ENCODE results near the gene MINAR2.

The MINAR2 gene

GRCh38 chr5:129747572-129748407 lies at the start of gene MINAR2:
TSS of gene MINAR2 (plus strand) at chr5:129748094. CDS start at chr5:129748191, 97 bp downstream.
- DNase-seq = no peak

GRCh38 chr5:129698661-129699060 lies 49.2 kb upstream of the MINAR2 start:
- no peak for DNase-seq

GRCh38 chr5:129716235-129716634 lies 31.7 kb upstream of the MINAR2 start:
- DNase-seq = no peak

GRCh38 chr5:129716651-129717050 lies 31.2 kb upstream of the MINAR2 start:
- DNase-seq = no peak

GRCh38 chr5:129717751-129718310 lies 30.1 kb upstream of the MINAR2 start:
- no peak for DNase-seq

- DNase-seq = no peak
Measured at GRCh38 chr5:129718471-129719090, 29.3 kb upstream of the MINAR2 start.

GRCh38 chr5:129724222-129724621 lies 23.7 kb upstream of the MINAR2 start:
- DNase-seq = no peak

- no peak for DNase-seq
Measured at GRCh38 chr5:129724647-129725046, 23.2 kb upstream of the MINAR2 start.

- DNase-seq = no peak
Measured at GRCh38 chr5:129739773-129740172, 8.1 kb upstream of the MINAR2 start.

- no peak for DNase-seq
Measured at GRCh38 chr5:129743541-129744187, 4.2 kb upstream of the MINAR2 start.

- DNase-seq = no peak
Measured at GRCh38 chr5:129745997-129746396, 1.9 kb upstream of the MINAR2 start.

- DNase-seq = no peak
Measured at GRCh38 chr5:129746876-129747275, 1.0 kb upstream of the MINAR2 start.

- no peak for DNase-seq
Measured at GRCh38 chr5:129748913-129749880, 1.3 kb downstream of the MINAR2 start.

- DNase-seq = no peak
Measured at GRCh38 chr5:129760636-129761325, 12.9 kb downstream of the MINAR2 start.

GRCh38 chr5:129763651-129764050 lies 15.8 kb downstream of the MINAR2 start:
- DNase-seq = no peak

GRCh38 chr5:129766798-129767197 lies 18.9 kb downstream of the MINAR2 start:
- no peak for DNase-seq

- no peak for DNase-seq
Measured at GRCh38 chr5:129767927-129768380, 20.1 kb downstream of the MINAR2 start.

GRCh38 chr5:129768735-129769134 lies 20.8 kb downstream of the MINAR2 start:
- DNase-seq = no peak

- no peak for DNase-seq
Measured at GRCh38 chr5:129770024-129770820, 22.3 kb downstream of the MINAR2 start.

- DNase-seq = no peak
Measured at GRCh38 chr5:129771058-129771838, 23.4 kb downstream of the MINAR2 start.
